Gastrocnemius medialis (tissue), 4 donors: ENCODE data around the gene CFAP53. TPM values are rescaled to one million over a fixed set of nuclear protein-coding genes. Genes with fewer than 3 reads are reported as not detected.
A peak's percentile ranks its signal among the peaks of the same experiment; 100 is the strongest.

Experiments used
- ATAC-seq, 2 donors: fragments of 150-250 bp; one replicate each; pipeline ENCODE4 v1.9.1; 2016
- DNase-seq, 2 donors: peaks; one replicate each; pipeline ENCODE4 v3.0.0-alpha.2; 2019
- H3K27ac ChIP-seq, 4 donors: fragments of 200-600 bp; sonication (generic); 1 replicate in 1 of 4; 2 replicates in 3 of 4; pipeline ENCODE4 v1.5.1; 2016 to 2018; ENCODE audit warnings: mild to moderate bottlenecking in 2 of 4, moderate library complexity in 1 of 4
- H3K27me3 ChIP-seq, 3 donors: fragments of 200-600 bp; sonication (generic) in 2 of 3; 1 replicate in 1 of 3; 2 replicates in 2 of 3; pipeline versions ENCODE4 v1.5.1 to v1.6.0; 2016 to 2019; ENCODE audit warnings: mild to moderate bottlenecking in 1 of 3, moderate library complexity in 1 of 3
- H3K36me3 ChIP-seq, 2 donors: fragments of 200-600 bp; sonication (generic) in 1 of 2; one replicate each; pipeline ENCODE4 v1.5.1; 2017 to 2018
- H3K4me1 ChIP-seq, 2 donors: fragments of 200-600 bp; sonication (generic) in 1 of 2; one replicate each; pipeline ENCODE4 v1.5.1; 2016 to 2017; ENCODE audit warnings: mild to moderate bottlenecking in 2 of 2
- H3K4me3 ChIP-seq, 4 donors: fragments of 200-600 bp; sonication (generic) in 3 of 4; 1 replicate in 1 of 4; 2 replicates in 3 of 4; pipeline ENCODE4 v1.5.1; 2016 to 2019; ENCODE audit warnings: mild to moderate bottlenecking in 2 of 4
- H3K9me3 ChIP-seq, 3 donors: fragments of 200-600 bp; sonication (generic) in 2 of 3; 1 replicate in 1 of 3; 2 replicates in 2 of 3; pipeline ENCODE4 v1.5.1; 2016 to 2019
- CTCF ChIP-seq, 5 experiments: fragments of 450-650 bp in 3 of 5; fragments of 200-600 bp in 2 of 5; sonication (generic) in 2 of 5; IDR thresholded peaks in 4 of 5; conservative IDR thresholded peaks in 1 of 5; 1 replicate in 4 of 5; 2 replicates in 1 of 5; pipeline ENCODE4 v1.5.1; 2016 to 2019; ENCODE audit warnings: antibody characterized with exemption in 5 of 5, mild to moderate bottlenecking in 3 of 5, moderate library complexity in 3 of 5
- POLR2A ChIP-seq, 2 donors: fragments of 450-650 bp; IDR thresholded peaks; one replicate each; pipeline ENCODE4 v1.6.1; 2017; ENCODE audit warnings: antibody characterized with exemption in 2 of 2, mild to moderate bottlenecking in 2 of 2, moderate library complexity in 2 of 2
- in situ Hi-C, 4 donors: fragments of 200-750 bp; cut with MboI; loops; one replicate each; pipeline versions ENCODE4 v1.15.0 to v1.8.0; 2017; ENCODE audit warnings: low sequenced_read_pairs in 4 of 4
- intact Hi-C: fragments of 100-400 bp; cut with DNase I; formaldehyde crosslinking; loops from one replicate; pipeline ENCODE4 v1.15.1; 2023; ENCODE audit warnings: low total_unique reads
- total RNA-seq, 4 donors: library from RNA; depleted of rRNA; stranded (reverse); fragments of >200 nt; gene quantifications; one replicate each; pipeline versions ENCODE4 v1.1.0 to v1.2.3, GENCODE V29; 2016

The CFAP53 gene
- total RNA-seq, 4 donors from 2014 or later, result 1.3 to 1.4 (median 1.4) TPM; not detected in 1

GRCh38 chr18:50195689-50196088 is 70.6 kb downstream of the CFAP53 start:
- no peaks in the 10 kb centered on the region for H3K36me3 ChIP-seq
- ATAC-seq, result no peak
- in situ Hi-C loops (loop anchor here in 2 of 4 donors (10.0 to 25.0 kb wide), 2 partner anchors 181 to 183 kb away; no protein-coding TSS in a partner anchor), intact Hi-C loops (loop anchor here (1.0 kb wide), 2 partner anchors 186 to 250 kb away; no protein-coding TSS in a partner anchor)
- H3K27me3 ChIP-seq, result peaks cover 53 to 63% (median 62%) of the 10 kb centered on the region in 3 donors
- H3K27ac ChIP-seq, result no peak overlapping the region
- TF ChIP-seq POLR2A (IDR thresholded peaks at IDR 0.05) (no peak), CTCF (IDR thresholded peaks at IDR 0.05 in 4 of 5, conservative IDR thresholded peaks at IDR 0.05 in 1 of 5) (no peak)
- no peaks in the 10 kb centered on the region for H3K9me3 ChIP-seq
- no peak for DNase-seq
- H3K4me3 ChIP-seq, result no peak overlapping the region
- H3K4me1 ChIP-seq, result peaks cover 0 to 6% of the 10 kb centered on the region in 2 donors

GRCh38 chr18:50194631-50195532 is 71.4 kb downstream of the CFAP53 start, which contains the start of gene MYO5B:
TSS of gene MYO5B (minus strand) at chr18:50195147. CDS start at chr18:50194793, 354 bp downstream.
- H3K36me3 ChIP-seq, result no peaks in the 10 kb centered on the region
- peak within 1 kb of the TSS; percentile 44 to 61 (median 50) for H3K4me3 ChIP-seq
- intact Hi-C loops, result loop anchor here (1.0 kb wide), 2 partner anchors 186 to 250 kb away; no protein-coding TSS in a partner anchor
- peak; percentile 78 to 81 for ATAC-seq
- no peak for DNase-seq
- in situ Hi-C loops, result loop anchor here in 2 of 4 donors (10.0 to 25.0 kb wide), 2 partner anchors 180 to 183 kb away; no protein-coding TSS in a partner anchor
- no peak within 1 kb of the TSS for H3K27ac ChIP-seq
- TF ChIP-seq CTCF (IDR thresholded peaks at IDR 0.05 in 4 of 5, conservative IDR thresholded peaks at IDR 0.05 in 1 of 5) (peak in 4 of 5 experiments; percentile 46 to 72 (median 64)), POLR2A (IDR thresholded peaks at IDR 0.05) (no peak)
- H3K9me3 ChIP-seq, result no peaks in the 10 kb centered on the region
- H3K4me1 ChIP-seq, result peaks cover 0 to 6% of the 10 kb centered on the region in 2 donors
- H3K27me3 ChIP-seq, result peaks cover 53 to 64% (median 63%) of the 10 kb centered on the region in 3 donors

GRCh38 chr18:50193796-50194630 is 72.3 kb downstream of the CFAP53 start:
- no peaks in the 10 kb centered on the region for H3K9me3 ChIP-seq
- no peak for DNase-seq
- H3K4me3 ChIP-seq, result peak overlapping the region; percentile 44 to 61 (median 50)
- H3K27ac ChIP-seq, result no peak overlapping the region
- peaks cover 0 to 6% of the 10 kb centered on the region in 2 donors for H3K4me1 ChIP-seq
- in situ Hi-C loops, result loop anchor here in 2 of 4 donors (10.0 to 25.0 kb wide), 2 partner anchors 179 to 182 kb away; no protein-coding TSS in a partner anchor
- intact Hi-C loops, result no loop called here
- H3K36me3 ChIP-seq, result no peaks in the 10 kb centered on the region
- TF ChIP-seq POLR2A (IDR thresholded peaks at IDR 0.05) (no peak), CTCF (IDR thresholded peaks at IDR 0.05 in 4 of 5, conservative IDR thresholded peaks at IDR 0.05 in 1 of 5) (no peak)
- ATAC-seq, result peak; percentile 26 to 31
- H3K27me3 ChIP-seq, result peaks cover 53 to 64% (median 59%) of the 10 kb centered on the region in 3 donors
